PC-3 (cell line): Measurements from ENCODE around the gene CYP4F22.

Experiments used
- CTCF ChIP-seq: fragments of 300-600 bp; sonication (generic); conservative IDR thresholded peaks from 2 replicates; pipeline ENCODE4 v1.5.1; 2017; ENCODE audit warnings: antibody characterized with exemption, low read depth, mild to moderate bottlenecking, low read length
- EZH2phosphoT487 ChIP-seq: fragments of 300-600 bp; sonication (generic); IDR thresholded peaks from 2 replicates; pipeline ENCODE4 v1.6.1; 2018; ENCODE audit warnings: mild to moderate bottlenecking, antibody characterized with exemption, low read length, borderline replicate concordance

- TF ChIP-seq CTCF (no peak), EZH2phosphoT487 (no peak)
These were observed 32.7 kb upstream of the CYP4F22 start for GRCh38 chr19:15475611-15476010.
